GM19035 (cell line): ENCODE results near the gene KCNIP1.

Source experiments
- ATAC-seq: cut with Tn5 transposase; IDR thresholded peaks from one replicate; pipeline ENCODE4 v1.9.1; 2021; ENCODE audit not compliant: unreplicated experiment

The KCNIP1 gene

DNA sequence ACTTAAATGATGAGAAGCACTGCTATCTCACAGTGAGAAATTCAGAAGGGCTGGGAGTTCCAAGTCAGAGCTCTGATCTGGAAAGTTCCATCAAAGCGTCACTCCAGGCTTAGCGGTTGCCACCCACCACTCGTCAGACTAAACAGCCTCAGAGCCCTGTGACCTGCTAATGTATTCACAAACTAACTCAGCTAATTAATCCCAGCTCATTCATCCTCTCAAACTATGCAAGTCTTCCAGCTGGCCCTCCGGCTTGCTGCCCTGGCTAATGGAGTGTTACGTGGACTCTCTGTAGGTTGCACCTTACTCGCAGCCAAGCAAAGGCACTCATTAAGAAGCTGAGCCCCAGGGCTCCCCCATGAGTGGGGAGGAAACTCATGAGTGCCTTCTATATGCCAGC is 197.5 kb downstream of the KCNIP1 start:
- ATAC-seq: no peak

- ATAC-seq: no peak
Measured at GRCh38 chr5:170704417-170705192, 200.8 kb downstream of the KCNIP1 start.

DNA sequence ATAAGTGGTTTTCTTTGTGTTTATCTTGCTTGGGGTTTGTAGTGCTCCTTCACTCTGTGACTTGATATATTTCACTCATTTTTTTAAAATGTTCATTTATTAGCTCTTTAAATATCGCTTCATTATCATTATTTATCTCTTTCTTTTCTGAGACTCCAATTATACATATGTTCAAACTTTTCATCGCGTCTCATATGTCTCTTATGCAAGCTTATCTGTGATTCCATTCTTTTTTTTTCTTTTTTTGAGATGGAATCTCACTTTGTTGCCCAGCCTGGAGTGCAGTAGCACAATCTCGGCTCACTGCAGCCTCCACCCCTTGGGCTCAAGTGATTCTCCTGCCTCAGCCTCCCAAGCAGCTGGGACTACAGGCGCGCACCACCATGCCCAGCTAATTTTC is 205.8 kb downstream of the KCNIP1 start:
- no peak for ATAC-seq

GRCh38 chr5:170711300-170711699 is 207.5 kb downstream of the KCNIP1 start:
- ATAC-seq: no peak

GRCh38 chr5:170715141-170715540 is 211.3 kb downstream of the KCNIP1 start:
- ATAC-seq: no peak

- ATAC-seq: no peak
Measured at GRCh38 chr5:170716396-170716795, 212.6 kb downstream of the KCNIP1 start.

DNA sequence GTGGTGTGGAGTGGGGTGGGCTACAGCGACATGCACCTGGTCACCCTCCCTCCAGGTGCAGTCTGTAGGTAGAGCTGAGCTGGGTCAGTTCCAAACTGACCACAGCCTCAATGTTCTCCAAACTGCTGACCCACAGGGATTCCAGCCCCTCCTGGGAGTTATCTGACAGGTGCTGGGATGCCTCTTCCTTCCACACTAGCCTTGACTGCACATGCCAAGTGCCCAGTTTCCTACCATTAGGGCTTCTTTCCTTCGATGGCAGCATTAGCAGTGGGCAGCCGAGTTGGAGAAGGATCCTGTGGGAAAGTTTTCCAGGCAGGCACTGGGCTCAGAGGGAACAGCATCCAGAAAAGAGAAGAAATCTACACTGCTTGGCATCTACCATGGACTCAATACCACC is 215.7 kb downstream of the KCNIP1 start:
- no peak for ATAC-seq

- ATAC-seq: no peak
Measured at GRCh38 chr5:170720179-170720578, 216.4 kb downstream of the KCNIP1 start.

- ATAC-seq: no peak
Measured at GRCh38 chr5:170720984-170721383, 217.2 kb downstream of the KCNIP1 start.

- no peak for ATAC-seq
Measured at GRCh38 chr5:170721681-170722080, 217.9 kb downstream of the KCNIP1 start.

GRCh38 chr5:170722316-170722715 is 218.5 kb downstream of the KCNIP1 start:
- ATAC-seq: no peak

- ATAC-seq: no peak
Measured at GRCh38 chr5:170731052-170731451, 227.2 kb downstream of the KCNIP1 start.

DNA sequence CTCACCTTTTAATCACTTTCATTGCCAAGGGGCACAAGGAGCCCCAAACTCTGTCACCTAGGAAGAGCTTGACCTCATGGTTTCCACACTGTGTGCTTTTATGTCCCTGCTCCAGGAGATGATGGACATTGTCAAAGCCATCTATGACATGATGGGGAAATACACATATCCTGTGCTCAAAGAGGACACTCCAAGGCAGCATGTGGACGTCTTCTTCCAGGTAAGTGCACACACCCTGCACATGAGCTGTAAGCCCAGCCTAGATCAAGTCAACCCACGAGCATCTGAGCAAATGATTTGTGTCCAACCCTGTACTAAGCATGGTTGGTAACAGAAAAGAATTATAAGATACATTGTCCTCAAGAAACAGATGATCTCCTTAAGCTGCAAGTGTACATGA is 228.9 kb downstream of the KCNIP1 start:
- ATAC-seq: no peak

DNA sequence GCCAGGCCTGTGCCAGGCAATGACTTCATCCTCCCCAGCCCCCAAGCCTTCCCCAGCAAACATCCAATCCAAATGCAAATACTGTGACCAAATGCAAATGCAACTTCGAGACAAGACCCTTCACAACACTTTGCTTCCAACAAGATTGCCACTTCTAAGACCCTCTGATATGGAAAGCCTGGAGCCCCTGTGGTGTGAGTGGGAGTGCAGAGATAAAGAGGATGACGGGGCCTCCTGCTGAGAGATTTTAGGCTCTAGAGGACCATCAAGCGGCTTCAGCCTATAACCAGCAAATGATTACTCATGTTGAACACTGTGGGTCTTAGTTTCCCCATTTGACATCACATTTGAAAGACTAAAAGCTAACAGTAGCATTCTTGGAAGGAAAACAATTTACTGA is 233.1 kb downstream of the KCNIP1 start:
- ATAC-seq: no peak

- no peak for ATAC-seq
Measured at GRCh38 chr5:170737591-170737990, 233.8 kb downstream of the KCNIP1 start.

- no peak for ATAC-seq
Measured at GRCh38 chr5:170738840-170739239, 235.0 kb downstream of the KCNIP1 start.

GRCh38 chr5:170739446-170739845 is 235.6 kb downstream of the KCNIP1 start:
- ATAC-seq: no peak

GRCh38 chr5:170740551-170741205 is 236.9 kb downstream of the KCNIP1 start:
- no peak for ATAC-seq

GRCh38 chr5:170741801-170742200 is 238.0 kb downstream of the KCNIP1 start:
- ATAC-seq: no peak

DNA sequence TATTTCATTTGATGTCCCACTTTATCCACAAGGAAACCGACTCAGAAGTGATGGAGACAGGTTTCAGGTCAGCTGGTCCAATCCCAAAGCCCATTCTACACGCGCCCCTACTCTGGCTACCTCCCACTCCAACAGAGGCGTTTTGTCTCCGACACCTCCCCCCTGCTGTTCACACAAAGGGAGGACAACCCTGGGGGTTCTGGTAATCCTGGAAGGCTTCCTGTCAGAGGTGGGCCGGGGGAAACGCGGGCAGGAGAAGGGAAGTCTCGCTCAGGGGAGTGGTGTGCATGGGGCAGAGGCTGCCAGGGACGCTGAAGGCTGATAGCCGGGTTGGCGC is 240.0 kb downstream of the KCNIP1 start:
- no peak for ATAC-seq

DNA sequence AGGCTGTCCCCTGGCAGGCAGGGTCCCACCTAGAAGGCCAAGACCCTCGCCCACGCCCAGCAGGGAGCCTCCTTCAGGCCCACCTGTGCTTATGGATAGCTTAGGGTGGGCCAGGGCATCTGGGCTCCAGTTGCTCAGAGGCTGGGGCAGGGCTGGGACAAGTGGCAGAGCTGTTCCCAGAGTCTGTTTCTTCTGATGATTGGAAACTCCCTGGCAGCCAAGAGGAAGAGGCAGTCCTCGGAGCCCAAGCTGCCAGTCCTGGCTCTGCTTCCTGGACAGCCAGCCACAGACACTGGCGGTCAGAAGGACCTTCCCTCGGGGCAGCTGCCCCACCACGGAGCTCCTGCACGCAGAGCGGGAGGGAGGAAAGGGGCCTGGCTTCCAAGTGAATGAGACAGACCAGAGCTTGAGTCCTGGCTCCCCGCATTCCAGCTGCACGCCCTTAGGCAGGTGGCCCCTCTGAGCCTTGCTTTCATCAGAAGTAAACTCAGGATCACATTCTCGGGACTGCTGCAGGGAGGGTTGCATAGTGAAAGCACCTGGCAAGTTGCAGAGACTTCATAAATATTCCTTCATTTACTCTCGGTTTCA is 241.8 kb downstream of the KCNIP1 start:
- no peak for ATAC-seq
